T-helper 2 cell (primary cell): ENCODE measurements around the gene PCA3.
"Not testable (repeated sequence)": the region's sequence is repeated elsewhere in the genome, so short reads cannot be mapped to it uniquely, and the experiment has no call there.

Source experiments
- DNase-seq, 5 experiments: peaks; one replicate each; pipeline versions ENCODE4 v3.0.0 to v3.0.0-alpha.2; 2012 to 2022
- total RNA-seq, 2 donors: gene quantifications; one replicate each; lab custom pipeline; 2026; lab: John Stamatoyannopoulos, UW

Gene PCA3
- 0 to 0.07 reads per million in 2 donors for total RNA-seq

- no peak for DNase-seq
Measured at GRCh38 chr9:76764138-76764537, at the start of gene PCA3. Gene PCA3, plus strand, starts transcription at chr9:76764438.

GRCh38 chr9:76716085-76716672 is 48.1 kb upstream of the PCA3 start:
- DNase-seq, result no peak

DNA sequence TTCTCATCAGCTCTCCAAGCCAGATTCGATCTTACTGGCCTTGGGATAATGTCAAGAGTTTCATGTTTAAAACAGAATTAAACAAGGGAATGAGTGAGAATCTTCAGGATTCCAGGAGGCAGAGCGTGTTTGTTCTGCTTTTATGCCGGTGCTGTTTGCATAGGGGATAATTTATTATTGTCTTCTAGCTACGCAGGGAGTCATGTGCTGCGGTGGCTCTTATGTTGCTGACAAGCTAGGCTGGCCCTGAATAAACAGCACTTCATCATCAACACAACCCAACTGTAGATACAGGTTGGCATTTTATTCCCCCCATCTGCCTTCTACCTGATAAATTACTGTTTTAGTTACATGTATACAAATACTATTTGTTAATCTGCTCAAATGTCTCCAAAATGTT is 47.1 kb upstream of the PCA3 start:
- DNase-seq, result no peak

DNA sequence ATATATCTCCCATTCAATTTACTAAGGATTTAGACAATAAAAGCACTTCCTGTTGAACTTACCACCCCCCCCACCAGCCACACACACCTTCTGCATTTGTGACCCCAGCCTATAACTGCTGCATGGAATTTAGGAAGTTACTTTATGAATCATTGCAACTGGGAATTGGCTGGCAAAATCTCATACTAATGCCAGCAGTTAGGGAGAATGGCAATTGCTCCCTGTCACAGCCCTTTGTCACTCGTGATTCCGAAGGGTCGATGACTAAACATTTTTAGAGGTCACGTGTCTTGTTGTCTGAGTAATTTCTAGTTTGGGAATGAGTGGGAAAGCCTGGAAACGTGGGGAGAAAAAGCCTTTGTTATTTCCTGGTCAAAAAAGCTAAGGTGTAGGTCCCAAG is 46.6 kb upstream of the PCA3 start:
- no peak for DNase-seq

DNA sequence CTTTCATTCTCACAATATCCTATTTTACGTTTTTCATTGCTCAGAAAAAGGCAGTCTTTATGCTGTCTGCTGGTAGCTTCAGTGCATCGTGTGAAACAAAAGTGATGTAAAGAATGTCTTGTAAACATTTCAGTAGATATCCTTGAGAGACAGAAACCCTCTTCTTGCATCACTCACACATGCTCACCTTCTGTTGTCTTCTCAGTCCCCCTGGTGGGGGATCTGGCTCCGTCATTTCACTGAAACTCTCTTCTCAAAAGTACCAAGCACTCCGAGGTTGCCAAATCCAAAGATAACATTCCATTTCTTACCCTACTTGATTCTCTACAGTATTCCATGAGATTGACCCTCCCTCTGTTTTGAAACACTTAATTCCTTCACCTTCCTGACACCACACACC is 46.1 kb upstream of the PCA3 start:
- DNase-seq, result no peak

DNA sequence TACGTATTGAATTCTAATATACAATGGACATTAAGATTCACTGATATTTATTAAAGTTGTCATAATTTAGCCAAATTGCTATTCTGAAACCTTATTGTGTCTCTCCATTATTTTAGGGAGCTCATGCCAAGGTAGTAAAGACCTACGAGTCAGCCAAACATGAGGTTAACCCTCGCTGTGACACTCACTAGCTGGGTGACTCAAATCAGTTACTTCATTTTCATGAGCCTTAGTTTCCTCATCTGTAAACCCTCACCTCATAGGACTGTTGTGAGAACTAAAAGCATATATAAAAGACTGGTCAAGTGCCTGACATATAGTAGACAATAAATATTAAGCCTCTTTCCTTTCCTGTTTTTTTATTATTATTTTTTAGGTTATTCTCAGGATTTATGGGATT is 44.0 kb upstream of the PCA3 start:
- DNase-seq, result no peak

GRCh38 chr9:76725011-76725546 is 39.2 kb upstream of the PCA3 start:
- no peak for DNase-seq

DNA sequence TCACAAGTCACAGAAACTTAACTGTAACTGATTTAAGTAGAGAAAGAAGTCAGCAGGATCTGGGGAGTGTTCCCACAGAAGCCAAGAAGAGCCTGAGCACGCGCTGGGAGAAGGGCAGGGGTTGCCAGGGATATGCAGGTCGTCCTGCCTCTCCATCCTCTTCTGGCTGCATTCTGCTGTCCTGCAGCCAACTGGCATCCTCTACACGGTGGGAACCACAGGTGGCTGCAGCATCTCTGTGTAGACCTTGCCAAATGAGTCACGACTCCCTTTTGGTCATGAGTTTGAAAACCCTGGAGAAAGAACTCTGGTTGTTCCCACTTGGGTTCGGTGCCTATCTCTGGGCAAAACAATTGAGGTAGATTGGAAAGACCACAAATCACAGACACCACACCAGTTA is 38.4 kb upstream of the PCA3 start:
- DNase-seq, result no peak

DNA sequence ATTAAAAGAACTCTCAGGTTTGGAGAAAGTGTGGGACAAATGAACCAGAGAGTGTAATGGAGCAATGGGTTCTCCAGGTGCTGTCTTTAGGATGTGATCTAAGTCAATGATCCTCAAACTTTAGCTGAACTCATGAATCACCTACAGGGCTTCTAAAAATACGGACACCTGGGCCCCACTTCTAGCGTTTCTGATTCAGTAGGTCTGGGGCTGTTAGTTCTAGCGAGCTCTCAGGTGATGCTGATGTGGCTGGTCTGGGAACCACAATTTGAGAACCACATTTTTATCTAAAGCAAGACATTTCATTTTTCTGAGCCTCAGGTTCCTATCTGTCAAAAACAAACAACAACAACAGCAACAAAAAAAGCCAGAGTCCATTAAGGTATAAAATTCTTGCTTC is 35.1 kb upstream of the PCA3 start:
- DNase-seq, result no peak

- DNase-seq, result no peak
Measured at GRCh38 chr9:76729980-76730737, 34.1 kb upstream of the PCA3 start.

GRCh38 chr9:76730801-76731200 is 33.4 kb upstream of the PCA3 start:
- DNase-seq, result no peak

GRCh38 chr9:76732341-76732958 is 31.8 kb upstream of the PCA3 start:
- DNase-seq, result no peak

- DNase-seq, result no peak
Measured at GRCh38 chr9:76733096-76733495, 31.1 kb upstream of the PCA3 start.

- DNase-seq, result no peak
Measured at GRCh38 chr9:76734716-76735115, 29.5 kb upstream of the PCA3 start.

GRCh38 chr9:76737154-76737902 is 26.9 kb upstream of the PCA3 start:
- no peak for DNase-seq

GRCh38 chr9:76738402-76738801 is 25.8 kb upstream of the PCA3 start:
- DNase-seq, result no peak

DNA sequence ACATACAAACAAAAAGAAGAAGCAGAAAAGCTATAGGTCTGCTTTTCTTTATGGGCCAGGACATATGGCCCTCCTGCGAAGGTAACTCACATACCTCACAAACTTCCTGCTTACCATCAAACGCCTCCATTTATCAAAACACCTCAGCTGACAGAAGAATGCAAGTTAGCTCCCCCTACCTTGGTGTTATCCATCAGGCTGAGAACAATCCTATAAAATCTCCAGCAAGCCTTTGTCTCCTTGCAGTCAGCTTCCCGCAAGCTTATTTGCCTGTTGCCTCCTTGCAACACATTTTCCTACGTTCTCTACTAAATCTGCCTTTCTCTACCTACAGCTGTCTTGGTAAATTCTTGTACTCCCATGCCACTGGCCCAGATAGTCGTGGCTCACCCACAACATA is 22.7 kb upstream of the PCA3 start:
- no peak for DNase-seq

DNA sequence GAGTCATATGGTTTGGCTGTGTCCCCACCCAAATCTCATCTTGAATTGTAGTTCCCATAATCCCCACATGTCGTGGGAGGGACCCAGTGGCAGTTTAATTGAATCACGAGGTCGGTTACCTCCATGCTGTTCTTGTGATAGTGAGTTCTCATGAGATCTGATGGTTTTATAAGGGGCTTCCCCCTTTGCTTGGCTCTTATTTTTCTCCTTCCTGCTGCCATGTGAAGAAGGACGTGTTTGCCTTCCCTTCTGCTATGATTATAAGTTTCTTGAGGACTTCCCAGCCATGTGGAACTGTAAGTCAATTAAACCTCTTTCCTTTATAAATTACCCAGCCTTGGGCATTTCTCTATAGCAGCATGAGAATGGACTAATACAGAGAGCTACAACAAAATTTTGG is 21.3 kb upstream of the PCA3 start:
- DNase-seq, result not testable (repeated sequence)

DNA sequence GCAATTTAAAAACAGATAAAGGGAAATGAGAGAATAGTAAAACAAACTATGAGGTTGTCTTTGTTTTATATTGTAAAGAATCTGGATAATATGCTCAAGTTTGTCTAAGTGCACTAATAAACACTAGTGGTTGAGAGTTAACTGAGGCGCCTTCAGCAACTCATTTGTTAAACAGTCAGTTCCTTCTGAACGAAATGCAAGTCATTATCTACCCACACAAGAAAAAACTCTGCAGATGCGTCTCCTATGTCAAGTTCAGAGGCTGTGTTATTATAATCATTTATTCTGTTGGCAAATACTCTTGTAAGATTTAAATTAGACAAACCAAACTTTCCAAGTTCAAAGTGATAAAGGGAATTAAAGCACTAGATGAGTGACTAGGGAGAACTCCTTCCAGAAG is 20.3 kb upstream of the PCA3 start:
- no peak for DNase-seq

GRCh38 chr9:76744336-76744735 is 19.9 kb upstream of the PCA3 start:
- no peak for DNase-seq

DNA sequence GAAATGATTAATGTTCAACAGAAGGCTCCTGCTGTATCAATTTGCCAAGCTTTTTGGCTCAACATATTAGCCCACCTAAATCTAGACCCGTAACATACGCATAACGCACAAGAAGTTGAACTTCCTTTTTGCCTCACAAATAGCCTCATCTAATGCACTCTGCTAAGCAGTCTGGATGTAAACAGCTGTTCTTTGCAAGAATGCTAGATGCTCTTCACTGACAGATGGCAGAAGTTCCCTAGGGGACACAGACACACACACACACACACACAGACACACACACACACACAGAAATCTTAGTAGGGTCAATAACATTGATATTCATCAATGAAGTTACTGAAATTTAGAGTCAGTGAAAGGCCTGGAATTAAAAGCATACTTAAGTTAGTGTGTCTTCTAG is 13.2 kb upstream of the PCA3 start:
- no peak for DNase-seq

DNA sequence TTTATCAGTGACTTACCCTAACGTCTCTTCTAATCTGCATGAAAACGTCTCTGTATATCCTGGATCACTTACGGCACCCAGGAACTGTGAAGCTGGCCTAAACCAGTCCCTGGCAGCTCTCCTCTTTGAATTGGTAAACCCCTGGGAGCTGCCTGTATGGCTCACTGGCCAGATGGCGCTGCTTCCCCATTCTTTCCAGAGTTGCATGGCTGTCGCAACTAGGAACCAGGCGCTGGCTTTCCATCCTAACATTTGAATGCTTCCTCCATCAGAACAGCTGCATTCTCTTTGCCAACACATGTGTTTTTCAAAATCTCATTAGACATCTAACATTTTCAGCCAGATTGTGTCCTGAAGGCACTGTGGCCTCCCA is 8.0 kb upstream of the PCA3 start:
- DNase-seq, result no peak

DNA sequence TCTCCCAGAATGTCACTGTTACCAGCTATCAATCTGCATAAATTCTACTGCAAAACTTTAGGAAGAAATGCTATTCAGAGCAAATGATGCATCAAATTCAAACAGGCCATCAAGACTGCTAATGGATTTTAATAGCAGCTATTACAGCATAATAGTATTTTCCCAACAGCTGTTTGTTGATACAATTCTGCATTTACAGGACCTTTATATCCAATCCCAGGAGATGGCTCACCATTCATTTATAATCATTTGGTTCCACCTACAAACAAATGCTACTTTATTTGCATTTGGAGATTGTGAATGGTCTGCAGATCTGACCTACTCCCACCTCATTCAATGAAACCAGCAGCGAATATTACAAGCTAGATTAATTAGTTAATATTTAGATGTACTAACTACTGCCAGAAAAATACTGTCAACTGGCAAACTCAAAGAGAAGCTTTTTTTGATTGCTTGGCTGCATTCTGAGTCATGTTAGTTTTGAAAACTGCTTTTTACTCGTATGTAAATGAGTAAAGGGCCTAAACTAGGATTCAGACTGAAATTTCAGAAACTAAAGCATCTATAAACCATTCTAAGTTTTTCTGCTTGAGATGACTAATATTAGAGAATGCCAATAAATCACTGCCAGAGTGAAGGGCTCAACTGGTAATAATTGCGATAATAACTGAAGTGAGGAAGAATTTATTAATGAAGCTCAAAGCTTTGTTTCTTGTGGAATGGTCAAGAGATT is 7.1 kb upstream of the PCA3 start:
- no peak for DNase-seq
